DMS 273 (cell line): ENCODE data around the gene FBXW11.
"Not testable (repeated sequence)": the region's sequence is repeated elsewhere in the genome, so short reads cannot be mapped to it uniquely, and the experiment has no call there.

ENCODE experiments used
- DNase-seq: peaks from one replicate; lab custom pipeline; 2025; ENCODE audit not compliant: unreplicated experiment; lab: John Stamatoyannopoulos, UW

FBXW11 gene

DNA sequence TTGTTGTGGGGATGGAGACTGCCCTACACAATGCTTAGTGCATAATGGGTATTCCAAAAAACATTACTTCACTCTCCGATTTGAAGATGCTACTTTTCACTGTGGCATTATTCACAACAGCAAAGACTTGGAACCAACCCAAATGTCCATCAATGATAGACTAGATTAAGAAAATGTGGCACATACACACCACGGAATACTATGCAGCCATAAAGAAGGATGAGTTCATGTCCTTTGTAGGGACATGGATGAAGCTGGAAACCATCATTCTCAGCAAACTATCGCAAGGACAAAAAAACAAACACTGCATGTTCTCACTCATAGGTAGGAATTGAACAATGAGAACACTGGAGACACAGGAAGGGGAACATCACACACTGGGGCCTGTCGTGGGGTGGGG lies 90.7 kb downstream of the FBXW11 start:
- DNase-seq: not testable (repeated sequence)

DNA sequence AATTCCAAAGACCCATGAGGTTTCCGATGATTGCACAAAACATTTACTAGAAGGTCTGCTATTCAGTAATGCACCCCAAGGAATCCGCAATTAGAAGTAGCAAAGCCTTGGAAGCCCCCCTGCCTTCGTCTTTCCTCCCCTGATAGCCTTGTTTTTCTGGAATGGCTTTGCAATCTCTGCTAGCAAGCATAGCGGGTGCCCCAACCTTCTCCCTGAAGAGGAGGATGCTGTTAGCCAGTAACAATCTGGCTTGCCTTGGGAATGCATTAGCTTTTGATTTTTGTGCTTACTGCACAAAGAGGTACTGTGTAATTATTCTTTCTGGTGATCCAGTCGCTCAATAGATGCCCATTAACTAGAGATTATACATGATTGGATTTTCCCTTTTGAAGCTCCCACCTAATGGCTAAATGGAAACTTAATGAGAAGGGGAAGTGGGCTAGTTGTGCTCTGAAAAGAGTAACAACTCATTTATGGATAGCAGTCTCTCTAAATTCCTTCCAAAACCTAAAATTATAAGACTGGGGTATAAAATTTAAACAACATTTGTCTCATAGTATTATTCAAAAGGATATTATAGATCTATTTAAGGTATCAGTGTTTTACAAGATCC lies 91.6 kb downstream of the FBXW11 start:
- DNase-seq: no peak

DNA sequence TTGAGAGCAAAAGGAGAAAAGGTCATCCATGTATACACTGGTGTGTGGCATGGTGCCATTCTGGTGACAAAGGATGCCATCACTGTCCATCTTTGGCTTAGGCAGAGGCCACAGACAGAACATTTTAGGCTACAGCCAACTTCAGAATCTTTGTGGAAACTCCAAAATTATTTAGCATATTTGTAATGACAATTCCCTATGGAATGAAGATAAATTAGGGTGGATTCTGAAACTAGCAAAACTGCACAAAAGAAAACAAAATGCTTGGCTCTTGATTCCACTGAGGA lies 92.5 kb downstream of the FBXW11 start:
- no peak for DNase-seq

DNA sequence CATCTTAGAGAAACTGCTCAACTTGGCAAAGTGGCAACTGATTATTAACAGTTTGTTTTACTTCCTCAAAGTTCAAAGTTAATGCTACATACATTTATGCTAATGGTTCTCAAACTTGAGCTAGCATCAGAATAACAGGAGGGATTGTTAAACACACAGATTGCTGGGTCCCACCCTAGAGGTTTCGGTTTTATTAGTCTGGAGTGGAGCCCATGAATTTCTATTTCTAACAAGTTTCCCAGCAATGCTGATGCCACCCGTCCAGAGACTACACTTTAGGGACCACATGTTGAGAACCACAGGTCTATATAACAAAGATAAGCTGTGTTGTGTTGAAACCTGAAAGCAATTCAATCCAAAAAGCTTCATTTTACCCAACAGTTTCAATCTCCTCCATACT lies 95.3 kb downstream of the FBXW11 start:
- DNase-seq: no peak

DNA sequence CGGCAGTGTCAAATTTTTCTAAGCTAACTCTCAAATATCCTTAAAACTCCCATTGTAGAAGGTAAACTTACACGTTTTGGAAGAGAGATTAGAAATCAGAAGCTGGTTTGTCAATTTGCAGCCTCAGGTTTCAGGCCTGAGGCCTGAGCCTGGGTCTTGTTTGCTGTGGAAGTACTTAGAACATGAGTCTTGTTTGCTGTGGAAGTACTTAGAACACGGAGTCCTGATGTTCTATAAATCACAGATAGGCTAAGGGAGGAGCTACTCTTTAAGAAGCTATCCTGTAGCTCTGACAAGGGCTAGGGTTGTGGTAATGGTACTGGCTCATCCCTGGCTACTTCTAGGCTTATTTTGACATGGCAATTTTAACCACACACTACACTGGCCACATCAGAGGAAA lies 97.8 kb downstream of the FBXW11 start:
- no peak for DNase-seq

DNA sequence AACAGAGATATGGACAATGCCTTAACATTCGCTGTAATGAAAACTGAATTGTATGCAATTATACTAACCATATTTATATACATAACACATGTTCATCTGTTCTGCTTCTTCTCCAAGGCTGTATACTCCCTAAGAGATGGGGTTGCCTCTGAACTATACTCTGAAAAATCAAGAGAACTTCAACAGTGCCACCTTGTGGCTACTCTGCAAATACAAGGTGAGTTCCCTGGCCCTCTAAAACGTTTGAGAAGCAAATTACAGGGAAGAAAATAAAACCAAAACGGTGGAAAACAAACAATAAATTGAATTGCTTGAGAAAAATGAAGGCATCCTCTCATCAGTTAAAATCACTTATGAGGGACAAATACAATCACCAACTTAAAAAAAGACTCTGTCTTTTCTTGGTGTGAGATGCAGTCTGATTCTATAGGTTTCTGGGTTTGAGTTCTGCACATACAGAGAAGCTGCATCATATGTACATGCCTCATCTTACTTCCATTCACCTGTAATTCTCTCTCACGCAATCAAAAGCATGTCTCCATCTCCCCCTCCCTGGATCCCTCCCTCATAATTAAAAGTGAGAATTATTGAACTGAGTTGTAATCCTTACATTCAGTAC lies 98.6 kb downstream of the FBXW11 start:
- peak; percentile 84 for DNase-seq

DNA sequence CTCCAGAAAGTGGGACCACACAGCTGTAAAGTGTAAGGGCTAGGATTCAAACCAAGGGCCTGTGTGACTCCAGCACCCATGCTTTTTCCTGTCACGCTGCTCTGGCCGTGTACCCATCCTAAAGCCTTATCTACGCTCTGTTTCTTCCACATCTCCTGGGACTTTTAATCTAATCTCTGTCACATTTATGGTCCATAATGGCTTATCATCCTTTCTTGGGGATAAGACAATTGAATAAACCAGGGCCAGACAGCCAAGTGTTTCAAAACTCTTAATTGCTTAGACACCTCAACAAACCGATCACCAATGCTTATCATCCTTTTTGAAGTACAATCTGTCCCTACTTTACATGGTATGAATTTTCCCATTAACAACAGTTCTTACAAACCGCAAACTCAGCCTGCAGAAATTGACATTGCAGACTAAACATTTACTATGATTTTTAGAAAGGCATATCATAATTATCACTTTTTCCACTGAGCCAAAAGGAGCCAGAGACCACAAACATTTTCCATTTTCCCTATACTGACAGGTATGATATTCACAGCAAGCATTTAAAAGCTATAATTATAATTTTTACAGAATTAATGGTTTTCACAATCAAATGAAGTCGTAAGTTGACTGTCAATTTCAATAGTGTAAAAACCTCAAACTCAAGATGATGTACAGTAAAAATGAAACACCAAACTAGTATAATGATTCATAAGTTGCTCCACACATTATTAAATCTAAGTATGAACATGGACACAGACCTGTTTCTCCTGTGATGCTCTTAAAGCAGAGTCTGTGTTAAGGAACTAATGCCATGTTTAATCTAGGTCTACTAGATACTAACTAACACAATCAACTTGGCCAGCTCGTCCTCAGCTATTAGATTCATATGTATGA lies 99.5 kb downstream of the FBXW11 start:
- no peak for DNase-seq

DNA sequence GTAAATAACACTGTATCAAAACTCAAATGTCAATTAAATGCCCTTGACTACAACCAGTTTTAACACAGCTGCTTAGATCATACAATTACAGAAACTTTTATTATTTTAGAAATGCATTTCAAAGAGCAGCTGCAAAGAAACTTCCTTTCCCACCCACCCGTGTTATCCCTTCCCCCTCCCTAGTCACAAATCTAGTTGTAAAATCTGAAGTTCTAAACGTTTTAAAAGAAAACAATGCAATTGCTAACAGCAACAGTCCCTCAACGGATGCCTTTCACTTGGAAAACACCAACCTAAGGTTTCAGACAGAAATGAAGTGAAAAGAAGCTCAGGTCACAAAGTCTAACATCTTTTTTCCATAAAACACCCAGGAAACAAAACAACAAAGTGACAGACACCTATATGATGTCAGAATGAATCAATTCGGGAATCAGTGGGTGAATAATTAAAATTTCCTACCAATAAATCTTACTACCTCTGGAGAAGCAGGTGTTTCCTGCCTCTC lies 100.3 kb downstream of the FBXW11 start:
- no peak for DNase-seq

DNA sequence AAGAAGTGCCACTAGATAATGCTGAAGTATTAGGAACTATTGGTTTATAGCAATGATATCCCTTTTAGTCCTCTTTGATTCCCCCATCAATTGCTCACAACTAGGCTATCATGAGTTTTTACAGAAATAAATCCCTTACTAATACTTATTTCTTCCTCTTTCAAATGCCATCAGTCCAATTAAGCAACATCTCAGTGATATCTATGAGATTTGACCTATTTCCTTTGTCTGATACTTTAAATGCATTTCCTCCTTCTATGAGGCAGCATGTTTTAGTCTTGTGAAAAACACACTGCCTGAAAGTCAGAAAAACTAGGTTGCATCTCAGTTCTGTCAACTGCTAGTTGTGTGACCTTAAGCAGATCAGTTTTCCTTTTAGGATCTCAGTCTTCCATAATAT lies 101.6 kb downstream of the FBXW11 start:
- DNase-seq: no peak

DNA sequence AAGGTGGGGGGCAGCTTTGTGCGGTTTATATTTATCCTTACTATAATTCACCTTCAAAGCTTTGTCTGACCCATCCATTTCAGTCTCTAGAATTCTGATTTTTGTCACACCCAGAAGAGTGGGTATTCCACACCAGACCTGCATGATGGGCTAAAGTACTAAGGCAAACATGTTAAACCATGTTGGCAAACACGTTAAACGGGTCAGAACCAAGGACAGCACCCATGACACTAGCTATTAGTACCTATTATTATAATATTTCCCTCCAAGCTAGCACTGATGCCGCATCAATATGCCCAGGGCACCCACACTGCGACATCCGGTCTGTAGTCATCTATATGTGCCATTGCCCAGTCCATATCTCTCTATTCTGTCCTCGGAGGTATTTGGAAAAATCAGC lies 104.7 kb downstream of the FBXW11 start:
- no peak for DNase-seq

DNA sequence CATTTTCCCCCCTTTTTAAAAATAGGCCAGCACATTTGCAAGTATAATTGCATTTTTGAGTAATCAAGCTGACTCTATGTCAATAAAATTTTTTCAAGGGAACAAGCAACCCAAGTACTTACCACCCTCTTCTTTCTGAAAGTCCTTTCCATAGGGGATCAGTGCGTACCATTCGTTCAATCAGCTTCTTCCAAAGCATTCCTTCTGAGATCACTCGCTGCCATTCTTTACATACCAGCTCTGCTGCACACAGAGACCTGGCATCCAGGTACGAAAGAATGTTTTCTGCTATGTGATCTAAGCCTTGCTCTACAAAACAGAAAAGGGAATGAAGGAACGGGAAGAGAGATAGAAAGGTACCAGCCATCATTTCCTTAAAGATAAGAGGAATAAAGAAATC lies 106.6 kb downstream of the FBXW11 start:
- no peak for DNase-seq

DNA sequence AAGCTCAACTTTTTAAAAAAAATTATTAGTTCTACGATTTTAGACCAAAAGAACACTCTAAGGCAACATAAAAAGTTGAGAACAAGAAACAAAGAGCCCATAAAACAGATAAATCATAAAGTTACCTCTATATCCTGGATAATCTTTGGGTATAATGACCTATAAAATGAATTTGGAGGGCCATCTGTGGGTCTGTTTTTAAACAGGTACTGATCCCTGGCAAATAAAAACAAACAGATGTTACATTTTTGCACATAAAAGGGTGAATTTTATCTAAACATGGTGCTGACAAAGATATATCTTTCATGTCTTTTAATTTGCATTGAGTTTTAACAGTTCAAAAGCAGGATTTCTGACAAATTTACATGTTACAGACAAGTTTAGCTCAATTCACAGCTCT lies 107.6 kb downstream of the FBXW11 start:
- DNase-seq: no peak

DNA sequence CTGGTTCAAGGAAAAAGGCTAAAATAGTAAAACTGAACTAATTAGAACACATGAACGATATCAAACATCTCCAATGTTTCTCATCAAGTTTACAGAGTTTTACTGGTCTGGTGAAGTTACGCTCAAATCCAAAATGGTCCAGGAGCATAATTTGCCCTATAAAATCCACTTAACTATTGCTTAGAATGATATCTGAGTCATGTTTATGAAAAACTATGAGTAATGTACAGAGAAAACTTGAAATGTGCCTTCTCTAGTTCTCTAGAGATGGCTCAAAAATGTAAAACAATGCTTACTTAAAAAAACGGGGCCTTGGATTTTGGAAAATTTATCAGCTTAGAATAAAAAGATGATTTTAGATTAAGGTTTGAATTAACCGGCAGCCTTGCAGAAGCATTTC lies 108.1 kb downstream of the FBXW11 start:
- no peak for DNase-seq

DNA sequence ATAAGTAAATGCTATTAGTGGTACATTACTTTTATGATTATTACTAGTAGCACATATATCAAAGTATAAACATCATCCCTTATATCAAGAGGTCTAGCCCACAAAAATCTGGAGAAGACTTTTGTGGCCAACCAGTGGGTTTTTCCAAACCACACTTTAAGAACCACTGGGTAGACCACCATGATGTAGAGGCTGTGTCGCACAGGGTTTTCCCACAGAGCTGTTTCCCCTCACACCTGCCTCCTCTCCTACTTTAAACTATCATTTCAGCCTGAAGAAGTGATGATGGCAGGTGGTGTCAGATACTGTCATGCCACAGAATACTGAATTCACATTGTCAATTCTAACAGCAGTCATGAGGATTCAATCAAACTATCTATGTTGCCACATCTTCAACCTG lies 109.2 kb downstream of the FBXW11 start:
- DNase-seq: no peak

DNA sequence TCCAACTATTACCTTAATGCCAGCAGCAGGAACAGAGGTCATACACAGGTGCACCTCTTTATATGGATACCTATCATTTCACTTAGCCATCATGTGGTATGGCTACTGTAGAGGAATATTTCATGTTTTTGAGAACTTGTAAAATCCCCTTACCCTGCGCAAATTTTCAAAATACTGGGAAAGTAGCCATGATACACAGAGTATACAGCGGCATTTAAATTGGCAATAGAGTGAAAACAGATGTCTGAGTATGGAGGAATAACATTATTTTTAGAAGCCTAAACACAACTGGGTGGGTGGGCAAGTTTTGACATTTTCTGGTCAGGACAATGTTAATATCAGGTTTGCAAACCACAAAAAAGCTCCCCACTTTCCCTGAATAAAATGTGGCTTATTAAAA lies 111.4 kb downstream of the FBXW11 start:
- no peak for DNase-seq

DNA sequence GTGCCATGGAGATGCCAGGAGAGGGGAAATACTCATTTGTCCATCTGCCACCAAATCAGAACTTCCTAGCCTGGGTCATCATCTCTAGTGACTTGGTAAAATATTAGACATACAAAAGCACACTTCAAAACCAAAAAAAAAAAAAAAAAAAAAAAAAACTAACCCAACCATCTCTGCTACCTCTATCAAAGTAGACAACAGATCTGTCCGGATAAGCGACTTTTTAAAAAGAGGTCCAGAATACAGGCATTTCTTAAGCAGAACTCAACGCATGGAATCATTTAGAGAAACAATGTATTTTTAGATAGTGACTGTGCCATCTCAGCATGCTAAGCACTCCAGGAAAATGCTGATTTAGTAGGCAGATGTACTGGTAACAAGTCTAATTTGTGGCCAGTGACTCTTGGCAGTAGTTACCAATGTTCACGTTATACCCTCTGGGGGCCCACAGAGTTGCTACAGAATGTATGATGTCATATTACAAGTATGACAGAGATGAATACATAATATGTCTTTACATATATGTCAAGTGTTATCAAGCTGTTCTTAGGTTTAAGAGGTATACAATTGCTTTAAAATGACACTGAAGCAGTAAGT lies 113.0 kb downstream of the FBXW11 start:
- DNase-seq: peak; percentile 38

DNA sequence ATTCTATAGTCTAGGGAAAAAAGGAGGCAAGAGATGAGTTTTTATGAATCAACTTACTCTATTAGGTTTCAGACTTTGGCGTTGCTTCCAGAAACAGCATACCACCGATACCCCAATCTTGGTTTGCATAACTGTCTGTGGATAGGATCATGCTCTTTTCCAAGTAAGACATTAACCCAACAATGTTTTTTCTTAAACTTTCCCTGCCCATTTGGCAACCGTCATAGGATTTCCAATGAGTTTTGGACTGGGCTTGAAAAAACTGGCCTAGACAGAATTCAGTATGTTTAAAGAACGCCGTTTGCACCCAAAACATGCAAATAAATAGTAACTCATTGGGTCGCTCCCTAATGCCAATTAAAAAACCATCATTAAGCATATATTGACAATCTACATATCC lies 114.8 kb downstream of the FBXW11 start:
- DNase-seq: no peak

DNA sequence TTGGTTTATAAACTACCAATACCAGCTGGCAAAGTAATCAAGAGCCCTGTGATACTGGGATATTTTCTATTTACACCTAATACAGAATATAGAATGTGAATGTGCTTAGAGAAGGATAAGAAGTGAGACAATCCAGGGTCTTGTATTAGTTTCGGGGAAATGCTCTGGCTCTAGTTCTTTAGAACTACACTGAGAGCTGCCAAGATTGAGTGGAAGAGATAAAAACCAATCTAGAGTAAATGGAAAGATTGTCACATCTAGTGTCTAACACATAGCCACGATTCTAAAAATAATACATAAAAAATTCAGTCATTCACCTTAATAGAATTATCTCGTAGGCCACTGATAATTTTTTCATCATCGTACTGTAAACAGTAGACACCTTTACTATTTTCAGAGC lies 115.3 kb downstream of the FBXW11 start:
- DNase-seq: no peak

DNA sequence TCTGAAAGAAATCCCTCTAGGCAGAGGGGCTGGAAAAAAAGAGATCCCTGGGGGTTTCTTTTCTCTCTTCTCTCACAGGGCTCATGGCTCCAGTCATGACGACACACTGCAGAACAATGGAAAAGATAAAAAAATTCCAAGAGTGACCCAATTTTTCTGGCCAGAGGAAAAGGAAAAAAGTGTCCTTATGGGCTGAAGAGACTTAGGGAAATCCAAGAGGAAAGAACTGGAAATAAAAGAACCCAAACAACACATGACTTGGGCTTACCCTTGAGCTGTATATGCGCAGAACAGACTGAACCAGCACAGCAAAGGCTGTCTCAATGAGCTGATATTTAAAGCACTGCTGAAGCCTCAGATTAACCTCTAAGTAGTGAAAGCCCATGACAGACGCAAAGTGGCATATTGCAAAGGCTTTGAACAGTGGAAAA lies 118.4 kb downstream of the FBXW11 start:
- DNase-seq: no peak

DNA sequence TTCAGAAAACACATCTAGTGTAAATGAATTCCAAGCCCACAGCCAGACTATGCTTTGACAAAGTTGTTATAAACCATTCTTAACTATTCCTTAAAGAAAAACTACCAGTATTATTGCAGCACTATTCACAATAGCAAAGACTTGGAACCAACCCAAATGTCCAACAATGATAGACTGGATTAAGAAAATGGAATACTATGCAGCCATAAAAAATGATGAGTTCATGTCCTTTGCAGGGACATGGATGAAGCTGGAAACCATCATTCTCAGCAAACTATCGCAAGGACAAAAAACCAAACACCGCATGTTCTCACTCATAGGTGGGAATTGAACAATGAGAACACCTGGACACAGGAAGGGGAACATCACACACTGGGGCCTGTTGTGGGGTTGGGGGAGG lies 120.4 kb downstream of the FBXW11 start:
- DNase-seq: not testable (repeated sequence)

DNA sequence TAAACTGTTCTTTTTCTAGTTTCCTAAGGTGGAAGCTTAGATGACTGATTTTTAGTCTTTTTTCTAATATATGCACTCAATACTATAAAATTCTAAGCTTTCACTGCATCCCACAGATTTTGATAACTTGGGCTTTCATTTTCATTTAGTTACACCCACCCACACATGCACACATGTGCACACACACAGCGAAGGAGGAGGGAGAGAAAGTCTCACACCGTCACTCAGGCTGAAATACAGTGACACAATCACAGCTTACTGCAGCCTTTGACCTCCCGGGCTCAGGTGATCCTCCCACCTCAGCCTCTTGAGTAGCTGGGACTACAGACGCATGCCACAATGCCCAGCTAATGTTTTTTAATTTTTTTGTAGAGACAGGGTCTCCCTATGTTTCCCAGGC lies 124.3 kb downstream of the FBXW11 start:
- no peak for DNase-seq

DNA sequence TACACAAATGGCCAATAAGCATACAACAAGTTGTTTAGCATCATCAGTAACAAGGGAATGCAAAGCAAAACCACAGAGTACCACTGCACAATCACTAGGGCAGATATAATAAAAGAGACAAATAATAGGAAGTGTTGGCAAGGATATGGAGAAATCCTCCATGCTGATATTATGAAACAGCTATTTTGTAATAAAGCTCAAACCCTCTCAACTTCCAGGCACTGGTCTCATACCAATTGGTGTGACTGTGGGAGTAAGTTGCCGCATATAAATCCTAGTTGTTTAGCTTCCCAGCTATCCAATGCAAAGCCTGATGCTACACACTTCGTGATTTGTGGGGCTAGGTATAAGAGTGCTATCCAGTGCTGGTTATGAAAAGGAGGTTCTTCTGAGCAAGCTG lies 132.2 kb downstream of the FBXW11 start:
- no peak for DNase-seq
